ENCODE measurements around the gene PRUNE1. TPM values are rescaled to one million over a fixed set of nuclear protein-coding genes. Genes with fewer than 3 reads are reported as not detected.
A peak's percentile ranks its signal among the peaks of the same experiment; 100 is the strongest.

The PRUNE1 gene, protein sequence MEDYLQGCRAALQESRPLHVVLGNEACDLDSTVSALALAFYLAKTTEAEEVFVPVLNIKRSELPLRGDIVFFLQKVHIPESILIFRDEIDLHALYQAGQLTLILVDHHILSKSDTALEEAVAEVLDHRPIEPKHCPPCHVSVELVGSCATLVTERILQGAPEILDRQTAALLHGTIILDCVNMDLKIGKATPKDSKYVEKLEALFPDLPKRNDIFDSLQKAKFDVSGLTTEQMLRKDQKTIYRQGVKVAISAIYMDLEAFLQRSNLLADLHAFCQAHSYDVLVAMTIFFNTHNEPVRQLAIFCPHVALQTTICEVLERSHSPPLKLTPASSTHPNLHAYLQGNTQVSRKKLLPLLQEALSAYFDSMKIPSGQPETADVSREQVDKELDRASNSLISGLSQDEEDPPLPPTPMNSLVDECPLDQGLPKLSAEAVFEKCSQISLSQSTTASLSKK
- 6.0 and 8.7 TPM in 2 replicates for total RNA-seq

DNA sequence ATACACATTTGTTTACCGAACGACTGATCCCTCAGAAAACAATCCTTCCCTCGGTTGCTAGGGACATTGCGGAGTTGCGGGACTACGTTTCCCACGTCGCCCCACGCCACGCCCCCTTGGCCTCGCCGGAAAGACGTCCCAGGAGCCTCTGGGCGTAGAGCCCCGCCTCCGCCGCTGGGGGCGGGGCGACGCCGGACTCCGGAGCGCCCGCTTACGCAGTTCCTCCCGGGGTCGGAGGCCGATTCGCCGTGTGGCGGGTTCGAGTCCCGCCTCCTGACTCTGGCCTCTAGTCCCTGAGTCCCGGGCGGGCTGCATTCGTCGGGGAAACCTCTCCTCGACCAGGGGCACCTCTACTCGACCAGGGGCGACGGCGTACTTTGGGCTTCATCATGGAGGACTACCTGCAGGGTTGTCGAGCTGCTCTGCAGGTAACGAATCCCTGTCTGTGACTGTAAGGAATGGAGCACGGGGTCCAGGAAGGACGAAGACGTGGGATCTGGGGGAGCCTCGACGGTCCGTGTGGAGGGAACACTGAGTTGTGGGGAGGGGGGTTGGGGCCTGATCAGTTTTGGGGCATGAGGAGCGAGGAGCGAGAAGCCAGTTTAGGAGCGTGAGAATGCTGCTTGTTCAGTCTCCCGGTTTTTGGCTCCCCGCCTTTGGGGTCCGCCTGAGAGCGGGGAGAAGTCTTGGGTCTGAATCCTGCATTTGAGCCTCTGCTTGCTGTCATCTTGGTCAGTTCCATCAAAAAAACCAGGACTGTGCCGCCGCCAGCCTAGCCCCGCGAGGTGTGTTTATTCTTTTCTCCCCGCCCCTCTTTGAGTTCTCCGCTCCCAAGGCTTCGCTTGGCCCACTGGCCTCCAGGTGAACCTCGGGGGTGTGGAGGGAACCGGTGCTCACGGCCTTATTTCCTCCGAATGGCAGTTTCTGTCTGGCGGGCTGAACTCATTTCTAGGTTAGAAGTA, at the start of gene PRUNE1:
PRUNE1 (plus strand) TSS at position 206 of the 962 bp plus-strand sequence; CDS start at position 390, 184 bp downstream.
- DNase-seq = peak; percentile 99

DNA sequence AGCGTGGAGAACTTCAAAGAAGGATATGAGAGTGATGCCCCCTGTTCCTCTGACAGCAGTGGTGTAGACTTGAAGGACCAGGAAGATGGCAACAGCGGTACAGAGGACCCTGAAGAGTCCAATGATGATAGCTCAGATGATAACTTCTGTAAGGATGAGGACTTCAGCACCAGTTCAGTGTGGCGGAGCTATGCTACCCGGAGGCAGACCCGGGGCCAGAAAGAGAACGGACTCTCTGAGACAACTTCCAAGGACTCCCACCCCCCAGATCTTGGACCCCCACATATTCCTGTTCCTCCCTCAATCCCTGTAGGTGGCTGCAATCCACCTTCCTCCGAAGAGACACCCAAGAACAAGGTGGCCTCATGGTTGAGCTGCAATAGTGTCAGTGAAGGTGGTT, 47.6 kb upstream of the PRUNE1 start:
- DNase-seq = no peak

DNA sequence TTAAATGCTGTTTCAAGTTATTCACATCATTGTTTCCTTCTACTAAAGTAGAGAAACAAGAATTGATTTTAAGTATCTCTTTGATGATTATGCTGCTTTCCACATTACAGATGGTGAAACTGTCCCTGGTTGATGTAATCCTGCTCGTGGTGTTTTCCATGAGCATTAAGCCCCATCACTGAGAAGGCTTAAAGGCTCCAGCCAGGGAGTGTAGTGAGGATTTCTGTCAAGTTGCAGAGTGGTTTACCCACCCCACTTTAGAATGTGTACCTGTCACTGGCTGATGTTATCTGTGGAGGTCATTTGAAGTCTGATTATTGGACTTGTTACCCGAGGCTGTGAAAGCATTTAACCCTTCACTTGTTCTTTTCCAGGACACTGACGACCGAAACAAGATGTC, 46.5 kb upstream of the PRUNE1 start:
- no peak for DNase-seq

DNA sequence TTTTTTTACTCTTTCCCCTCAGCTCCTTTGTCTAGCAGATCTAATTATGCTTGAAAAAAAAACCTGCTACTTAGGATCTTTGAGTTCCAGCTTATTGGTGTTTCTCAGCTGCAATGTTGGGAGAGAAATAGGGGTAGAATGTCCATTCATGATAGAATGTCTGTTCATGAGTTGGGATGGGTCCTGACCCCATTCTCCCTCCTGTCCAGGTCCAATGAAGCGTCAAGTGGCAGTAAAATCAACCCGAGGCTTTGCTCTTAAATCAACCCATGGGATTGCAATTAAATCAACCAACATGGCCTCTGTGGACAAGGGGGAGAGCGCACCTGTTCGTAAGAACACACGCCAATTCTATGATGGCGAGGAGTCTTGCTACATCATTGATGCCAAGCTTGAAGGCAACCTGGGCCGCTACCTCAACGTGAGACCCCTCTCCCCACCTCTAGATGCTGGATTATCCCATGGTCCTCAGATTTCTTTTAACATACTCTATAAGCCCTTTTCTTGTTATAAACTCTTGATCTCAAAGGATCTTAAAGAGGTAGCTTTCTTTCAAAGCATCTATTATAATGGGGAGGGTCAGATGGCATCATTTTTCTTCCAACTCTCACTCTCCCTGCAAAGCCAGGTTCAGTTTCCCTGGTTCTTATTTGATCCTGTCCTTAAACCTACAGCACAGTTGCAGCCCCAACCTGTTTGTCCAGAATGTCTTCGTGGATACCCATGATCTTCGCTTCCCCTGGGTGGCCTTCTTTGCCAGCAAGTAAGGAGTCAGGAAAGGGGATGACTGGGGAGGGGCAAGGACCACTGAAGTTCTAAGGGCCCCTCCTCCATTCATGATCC, 44.7 kb upstream of the PRUNE1 start:
- DNase-seq = no peak

DNA sequence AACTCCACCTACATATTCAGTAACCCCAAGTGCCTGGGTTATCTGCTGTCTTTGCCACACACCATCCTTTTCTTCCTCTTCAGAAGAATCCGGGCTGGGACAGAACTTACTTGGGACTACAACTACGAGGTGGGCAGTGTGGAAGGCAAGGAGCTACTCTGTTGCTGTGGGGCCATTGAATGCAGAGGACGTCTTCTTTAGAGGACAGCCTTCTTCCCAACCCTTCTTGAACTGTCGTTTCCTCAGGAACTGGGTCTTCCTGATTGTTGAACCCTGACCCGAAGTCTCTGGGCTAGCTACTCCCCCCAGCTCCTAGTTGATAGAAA, 44.1 kb upstream of the PRUNE1 start:
- DNase-seq = no peak

DNA sequence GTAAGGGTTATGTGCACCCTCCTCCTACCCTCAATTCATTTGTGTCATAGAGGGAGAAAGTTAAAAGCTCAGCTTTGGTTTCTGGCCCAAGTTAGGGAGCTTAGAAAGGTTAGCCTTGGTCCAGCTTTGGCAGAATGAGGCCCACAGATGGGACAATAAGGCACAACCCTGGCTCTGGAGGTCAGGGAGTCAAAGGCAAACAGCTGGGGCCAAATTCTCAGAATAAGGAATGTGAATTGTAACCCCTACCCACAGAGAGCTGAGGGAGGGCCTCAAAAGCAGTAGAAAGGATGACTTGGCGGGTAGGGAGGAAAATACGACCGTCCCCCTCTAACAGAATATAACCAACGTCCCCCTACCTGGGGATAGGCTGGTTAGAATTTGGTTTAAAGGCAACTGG, 42.6 kb upstream of the PRUNE1 start:
- DNase-seq = no peak

DNA sequence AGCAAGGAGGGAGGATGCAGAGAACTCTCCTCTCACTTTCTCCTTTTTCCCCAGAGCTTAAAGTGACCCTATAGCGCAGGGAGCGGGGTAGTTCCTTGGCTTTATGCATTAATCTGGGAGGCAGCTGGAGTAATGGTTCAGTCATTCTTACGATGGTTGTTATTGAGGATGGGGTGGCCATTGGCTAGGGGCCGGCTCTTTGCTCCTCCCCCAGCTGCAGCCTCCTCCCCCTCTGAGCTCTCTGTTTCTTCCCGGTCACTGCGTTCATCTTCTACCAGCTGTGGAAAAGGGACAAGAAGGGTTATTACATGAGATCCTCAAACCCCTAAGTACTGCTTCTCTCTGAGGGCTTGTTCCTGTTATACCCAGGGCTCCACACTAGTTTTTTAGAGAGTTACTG, 42.2 kb upstream of the PRUNE1 start:
- DNase-seq = no peak

DNA sequence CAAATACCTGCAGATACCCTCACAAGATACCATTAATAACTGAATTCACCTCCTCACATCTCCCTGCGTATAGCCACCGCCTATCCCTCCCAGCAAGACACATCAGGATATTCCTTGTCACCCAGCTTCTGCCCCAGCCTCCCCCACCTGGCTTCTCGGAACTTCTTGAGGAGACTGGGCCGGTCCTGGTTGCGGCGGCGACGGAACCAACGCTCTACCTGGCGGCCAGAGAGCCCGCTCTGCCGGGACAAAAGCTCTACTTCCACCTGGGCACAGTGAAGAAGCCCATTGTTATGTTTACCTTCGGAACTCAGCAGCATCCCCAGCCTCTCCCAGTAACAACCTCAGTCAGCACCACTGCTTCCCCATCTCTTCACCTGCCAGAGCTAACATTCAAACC, 40.3 kb upstream of the PRUNE1 start:
- no peak for DNase-seq

DNA sequence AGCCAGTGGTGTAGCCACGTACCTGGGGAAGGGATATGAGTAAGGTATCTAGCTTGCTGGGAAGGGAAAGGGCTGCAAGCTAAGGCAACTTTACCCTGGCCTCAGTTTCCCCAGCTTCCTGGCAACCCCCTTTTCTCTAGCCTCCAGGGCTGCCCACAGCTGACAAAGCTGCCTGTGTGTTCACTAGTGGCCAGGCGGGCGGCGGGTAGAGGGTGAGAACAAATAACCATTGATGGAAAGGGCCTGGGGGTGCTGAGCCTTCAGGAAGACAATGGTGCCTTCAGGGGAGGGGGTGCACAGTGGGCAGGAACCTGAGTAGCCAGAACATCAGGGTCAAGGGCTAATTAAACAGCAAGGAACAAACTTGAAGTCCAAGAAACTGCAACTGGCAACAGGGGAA, 39.8 kb upstream of the PRUNE1 start:
- DNase-seq = no peak

DNA sequence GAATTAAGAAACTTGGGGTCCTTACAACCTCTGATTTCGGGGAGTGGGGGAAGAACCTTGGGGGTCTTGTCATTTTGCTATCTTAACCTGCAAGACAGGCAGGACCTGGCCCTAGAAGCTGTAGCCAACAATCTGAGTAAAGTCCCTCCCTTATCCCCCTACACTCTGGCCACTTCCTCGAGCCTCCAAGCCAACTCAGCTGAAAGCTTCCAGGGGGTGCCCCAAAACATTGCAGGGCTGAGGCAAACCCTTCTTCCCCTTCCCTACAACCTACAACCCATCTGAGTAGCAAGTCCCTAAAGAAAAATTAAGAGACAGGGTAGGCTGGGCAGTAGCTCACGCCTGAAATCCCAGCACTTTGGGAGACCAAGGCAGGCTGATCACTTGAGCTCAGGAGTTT, 38.6 kb upstream of the PRUNE1 start:
- no peak for DNase-seq

DNA sequence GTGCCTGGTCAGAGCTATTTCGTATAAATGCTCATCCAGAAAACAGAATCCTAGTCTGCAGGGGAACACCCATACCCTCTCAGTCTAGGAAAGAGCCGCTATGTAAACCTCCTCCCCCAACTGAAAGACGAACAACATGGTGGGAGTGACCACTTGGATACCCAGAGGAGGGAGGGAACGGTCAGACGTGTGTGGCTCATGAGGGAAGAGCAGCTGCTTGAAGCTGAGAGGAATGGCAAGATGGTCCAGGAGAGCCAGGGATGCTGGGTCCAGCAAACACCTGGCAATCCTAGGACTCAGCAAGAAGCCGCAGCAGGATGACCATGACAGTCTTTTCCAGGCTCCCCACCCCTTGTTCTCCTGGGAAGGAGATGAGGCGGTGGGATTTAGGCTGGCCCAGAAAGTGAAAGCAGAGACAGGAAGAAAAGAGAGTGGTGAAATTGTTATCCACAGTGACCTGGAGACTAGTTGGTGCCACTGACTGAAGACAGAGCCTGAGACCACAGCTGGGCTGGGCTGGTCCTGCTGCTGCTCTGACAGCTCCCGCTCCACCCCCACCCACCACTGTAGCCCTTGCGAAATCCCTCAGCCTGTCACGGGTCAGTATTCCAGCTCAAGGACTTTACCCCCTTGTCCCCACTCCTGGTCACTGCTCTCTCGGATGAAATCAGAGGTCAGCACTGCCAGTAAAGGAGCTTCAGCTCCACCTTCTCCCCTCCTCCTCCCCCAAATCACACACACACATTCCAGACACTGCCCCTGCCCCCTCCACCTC, 37.3 kb upstream of the PRUNE1 start:
- no peak for DNase-seq

DNA sequence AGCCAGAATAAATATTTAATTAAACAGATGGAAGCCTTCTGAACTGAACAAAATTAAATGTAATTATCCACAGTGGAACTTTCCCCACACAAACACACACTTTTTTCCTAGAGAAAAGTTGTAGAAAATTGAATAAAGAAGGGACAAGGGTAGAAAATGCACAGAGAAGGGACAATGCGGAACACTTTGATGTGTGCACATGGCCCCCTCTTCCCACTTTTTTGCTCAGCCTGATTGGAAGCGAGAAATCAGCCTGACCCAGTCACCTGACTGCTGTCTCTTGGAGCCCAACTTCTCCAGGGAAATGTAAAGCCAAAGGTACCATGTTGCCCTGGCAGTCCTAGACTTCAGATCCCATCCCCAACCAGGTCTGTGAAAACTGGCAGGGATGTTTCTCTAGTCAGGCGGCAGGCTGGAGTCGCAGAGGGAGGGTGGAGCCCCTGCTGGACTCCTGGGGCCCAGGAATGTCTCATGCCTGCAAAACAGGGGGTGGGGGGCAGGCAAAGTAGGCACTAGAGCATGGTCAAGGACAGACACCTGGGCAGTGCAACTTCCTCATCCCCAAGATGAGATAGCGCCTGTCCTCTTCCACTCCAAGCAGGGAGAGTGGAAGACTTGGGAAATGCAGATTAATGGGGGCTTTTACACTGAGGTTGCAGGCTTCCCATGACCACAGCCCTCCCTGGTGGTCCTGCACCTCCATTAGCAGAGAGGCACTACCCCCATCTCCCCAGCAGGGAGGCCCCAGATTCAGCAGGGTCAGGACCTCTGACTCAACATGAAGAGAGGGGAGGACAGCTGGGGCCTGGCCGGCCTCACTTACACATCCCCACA, 36.4 kb upstream of the PRUNE1 start:
- DNase-seq = no peak

DNA sequence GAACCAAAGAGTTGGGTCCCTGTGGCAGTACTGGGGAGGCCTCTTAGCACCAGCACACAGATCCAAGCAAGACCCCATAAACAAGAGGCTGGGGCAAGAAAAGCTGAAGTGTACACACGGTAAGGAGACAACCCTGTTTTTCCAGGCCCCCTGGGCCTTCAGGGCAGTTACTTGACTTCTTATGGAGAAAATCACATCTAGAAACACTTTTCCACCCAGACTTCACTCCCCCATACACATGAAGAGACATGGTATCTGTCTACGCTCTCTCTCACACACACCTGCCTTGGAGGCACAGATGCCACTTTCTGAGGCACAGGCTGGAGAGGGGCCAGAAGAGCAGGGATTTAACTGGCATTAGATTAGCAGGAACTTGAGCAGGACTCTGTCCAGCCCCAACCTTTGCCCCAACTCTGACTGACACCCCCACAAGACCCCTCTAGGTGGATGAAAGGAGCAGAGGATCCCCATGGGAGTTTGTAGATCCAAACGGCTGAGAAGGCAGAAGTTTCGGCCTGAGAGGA, 35.8 kb upstream of the PRUNE1 start:
- no peak for DNase-seq

DNA sequence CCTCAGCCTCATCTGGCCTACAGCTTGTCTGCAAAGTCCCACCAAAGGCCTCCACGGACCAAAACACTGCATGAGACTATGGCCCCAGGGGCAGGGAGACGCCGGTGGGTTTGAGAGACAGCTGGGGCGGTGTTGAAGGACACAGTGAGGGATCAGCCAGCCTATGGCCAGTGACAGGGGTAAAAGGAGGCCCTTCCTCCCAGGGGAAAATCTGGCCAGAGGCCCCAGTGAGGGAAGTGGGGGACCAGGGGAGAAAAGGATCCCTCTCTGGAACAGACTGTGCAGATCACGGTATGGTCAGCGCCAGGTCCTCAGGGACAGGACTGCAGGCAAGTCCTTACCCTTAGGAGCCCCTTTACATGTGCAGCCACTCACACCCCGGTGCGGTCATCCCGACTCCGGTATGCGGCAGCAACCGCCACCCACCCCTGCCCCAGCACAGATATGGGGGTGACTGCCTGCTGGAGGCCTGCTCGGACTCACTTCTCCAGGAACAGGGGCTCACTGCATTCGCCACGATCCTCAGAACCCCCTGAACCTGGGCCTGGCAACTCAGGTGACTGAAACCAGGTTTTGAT, 34.9 kb upstream of the PRUNE1 start:
- no peak for DNase-seq

DNA sequence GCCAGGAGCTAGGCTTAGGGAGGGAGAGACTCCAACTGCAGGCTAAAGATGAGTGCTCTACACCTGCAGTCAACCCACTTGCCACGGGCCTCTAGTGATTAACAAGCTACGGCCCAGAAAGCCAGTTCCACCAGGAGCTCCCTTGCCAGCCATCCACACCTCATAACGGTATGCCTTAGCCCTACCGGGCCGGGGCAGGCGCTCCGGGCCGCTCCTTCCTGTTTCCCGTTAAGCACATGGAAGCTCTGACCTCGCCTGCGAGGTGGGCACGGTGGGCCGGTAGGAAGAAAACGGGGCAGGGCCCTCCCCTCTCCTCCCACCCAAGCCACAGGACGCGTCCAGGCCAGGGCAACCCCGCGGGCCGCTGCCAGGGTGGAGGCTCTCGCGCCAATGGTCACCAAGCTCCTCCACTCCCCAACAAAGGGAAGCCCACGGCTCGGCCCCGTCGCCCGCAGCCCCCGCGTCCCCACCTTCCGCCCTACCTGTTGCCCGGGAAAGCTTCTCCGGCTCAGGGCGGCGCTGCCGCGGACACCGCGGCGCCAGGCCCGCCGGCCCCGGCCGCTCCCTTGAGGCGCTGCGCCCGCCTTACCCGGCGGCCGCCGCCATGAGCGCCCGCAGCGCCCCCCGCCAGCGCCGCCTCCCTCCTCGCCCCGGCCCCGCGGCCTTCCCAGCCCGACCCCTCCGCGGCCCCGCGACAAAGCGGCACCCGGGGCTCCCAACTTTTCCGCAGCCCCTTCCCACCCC, 34.2 kb upstream of the PRUNE1 start:
- DNase-seq = peak; percentile 59

DNA sequence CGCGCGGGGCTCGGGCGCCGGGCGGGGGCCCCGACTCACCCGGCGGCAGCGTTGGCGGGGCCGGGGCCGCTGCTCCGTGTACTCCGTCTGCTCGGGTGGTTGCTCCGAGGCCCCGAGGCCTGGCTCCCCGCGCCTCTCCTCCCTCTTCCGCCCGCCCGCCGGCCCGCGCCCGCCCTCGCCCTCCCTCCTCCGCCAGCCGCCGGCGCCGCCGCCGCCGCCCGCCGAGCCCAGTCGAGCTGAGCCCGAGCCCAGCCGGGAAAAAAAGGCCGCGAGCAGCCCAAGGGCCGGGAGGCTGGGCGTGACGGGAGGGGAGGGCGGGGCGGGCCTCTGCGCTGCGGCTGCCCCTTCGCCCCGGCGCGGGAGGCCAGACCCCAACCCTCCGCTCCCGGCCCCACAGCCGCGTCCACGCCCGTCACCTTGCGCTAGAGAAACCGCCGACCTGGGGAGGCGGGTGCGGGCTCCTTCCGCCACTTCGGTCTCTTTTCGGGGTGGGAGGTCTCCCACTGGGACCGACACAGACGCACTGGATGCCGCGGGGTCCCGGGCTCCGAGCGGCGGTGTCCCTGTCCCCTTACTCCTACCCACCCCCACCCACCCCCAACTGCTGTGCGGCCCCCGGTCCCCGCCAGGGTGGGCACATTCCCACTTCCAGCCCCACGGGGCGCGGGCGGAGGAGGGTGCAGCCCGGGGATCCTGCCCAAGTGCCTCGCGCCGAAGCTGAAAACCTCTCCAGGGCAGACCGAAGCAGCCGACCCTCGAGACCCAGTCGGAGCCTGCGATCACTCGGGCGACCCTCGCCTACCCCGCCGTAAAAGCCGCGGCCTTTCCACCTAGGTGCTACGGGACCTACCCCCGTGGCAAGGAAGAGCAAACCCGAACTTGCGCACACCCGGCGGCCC, 33.4 kb upstream of the PRUNE1 start, which contains the start of gene CERS2:
CERS2 (minus strand) TSS at position 256 of the 899 bp plus-strand sequence. CDS start 5,745 bp downstream, outside the sequence.
- peak; percentile 87 for DNase-seq

DNA sequence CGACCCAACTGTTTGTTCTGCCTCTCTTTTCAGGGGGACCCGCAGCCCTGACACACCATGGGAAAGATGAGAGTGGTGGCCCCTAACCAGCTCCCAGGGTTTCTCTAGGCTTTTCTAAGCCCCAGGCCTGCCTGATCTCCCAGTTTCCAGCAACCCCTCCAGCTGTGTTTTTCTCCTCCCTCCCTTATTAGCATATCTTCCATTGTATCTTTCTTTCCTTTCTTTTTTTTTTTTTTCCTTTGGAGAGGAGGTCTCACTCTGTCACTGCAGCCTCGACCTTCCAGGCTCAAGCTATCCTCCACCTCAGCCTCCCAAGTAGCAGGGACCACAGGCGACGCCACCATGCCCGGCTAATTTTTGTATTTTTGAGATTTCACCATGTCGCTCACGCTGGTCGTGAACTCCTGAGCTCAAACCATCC, 31.8 kb upstream of the PRUNE1 start:
- no peak for DNase-seq
